OCI-LY7 (cell line): Measurements from ENCODE around the gene TLE1. TPM values are rescaled to one million over a fixed set of nuclear protein-coding genes. Genes with fewer than 3 reads are reported as not detected.

ENCODE experiments used
- BruUV-seq: library from RNA; stranded (reverse); fragments of 400-500 nt; replicated peaks from 2 replicates; lab custom pipeline; 2021; lab: Mats Ljungman, UMichigan
- CTCF ChIA-PET: fragments of 300-600 bp; sonication (Branson Sonifier 250); formaldehyde crosslinking; loops from one replicate; lab custom pipeline; 2022; ENCODE audit warnings: antibody characterized with exemption; ENCODE audit not compliant: unreplicated experiment; lab: Charles Lee
- POLR2A ChIA-PET: fragments of 300-600 bp; sonication (Branson Sonifier 250); formaldehyde crosslinking; loops from one replicate; lab custom pipeline; 2022; ENCODE audit warnings: antibody characterized with exemption; lab: Charles Lee
- DNase-seq: peaks from one replicate; pipeline ENCODE4 v3.0.0-alpha.2; 2015; ENCODE audit warnings: low spot score
- H2AFZ ChIP-seq: fragments of 200-600 bp; sonication (generic), shearing (Covaris generic); 2 replicates; pipeline ENCODE4 v1.6.1; 2014; ENCODE audit warnings: mild to moderate bottlenecking, antibody characterized with exemption, low read length, moderate library complexity
- H3K27ac ChIP-seq: fragments of 200-600 bp; sonication (generic); 2 replicates; pipeline ENCODE4 v1.5.1; 2014; ENCODE audit warnings: mixed run types, low read depth, mild to moderate bottlenecking, moderate library complexity, low read length, inconsistent platforms; ENCODE audit not compliant: poor library complexity, severe bottlenecking
- H3K36me3 ChIP-seq: fragments of 200-600 bp; sonication (generic); 2 replicates; pipeline ENCODE4 v1.6.1; 2014; ENCODE audit warnings: mild to moderate bottlenecking, antibody characterized with exemption, low read length, moderate library complexity, mixed read lengths; ENCODE audit not compliant: insufficient read depth
- H3K4me1 ChIP-seq: fragments of 200-600 bp; sonication (generic); 2 replicates; pipeline ENCODE4 v1.5.1; 2014; ENCODE audit warnings: mild to moderate bottlenecking, low read length; ENCODE audit not compliant: insufficient read depth, poor library complexity, severe bottlenecking
- H3K4me2 ChIP-seq: fragments of 200-600 bp; sonication (generic); 2 replicates; pipeline ENCODE4 v1.6.1; 2014; ENCODE audit warnings: mild to moderate bottlenecking, low read length
- H3K4me3 ChIP-seq: fragments of 200-600 bp; sonication (generic); 2 replicates; pipeline ENCODE4 v1.5.1; 2014; ENCODE audit warnings: mild to moderate bottlenecking, low read depth, low read length; ENCODE audit not compliant: poor library complexity, severe bottlenecking
- H3K79me2 ChIP-seq: fragments of 200-600 bp; sonication (generic); 2 replicates; pipeline ENCODE4 v1.6.1; 2016; ENCODE audit warnings: low read depth, mild to moderate bottlenecking, low read length, moderate library complexity, mixed read lengths; ENCODE audit not compliant: insufficient read depth
- H3K9me2 ChIP-seq: fragments of 200-600 bp; sonication (generic); 2 replicates; pipeline ENCODE4 v1.6.1; 2016; ENCODE audit warnings: mild to moderate bottlenecking, low read length, mixed read lengths; ENCODE audit not compliant: insufficient read depth
- H3K9me3 ChIP-seq: fragments of 200-600 bp; sonication (generic); 2 replicates; pipeline ENCODE4 v1.6.1; 2014; ENCODE audit warnings: mild to moderate bottlenecking, mixed run types, low read length, mixed read lengths
- H4K20me1 ChIP-seq: fragments of 200-600 bp; sonication (generic); 2 replicates; pipeline ENCODE4 v1.6.1; 2014; ENCODE audit warnings: mild to moderate bottlenecking, antibody characterized with exemption, low read length, moderate library complexity, mixed read lengths; ENCODE audit not compliant: insufficient read depth
- EZH2phosphoT487 ChIP-seq: fragments of 200-600 bp; sonication (generic); IDR thresholded peaks from 2 replicates; pipeline ENCODE4 v1.6.1; 2018; ENCODE audit warnings: low read depth, borderline replicate concordance, mild to moderate bottlenecking, mixed run types, antibody characterized with exemption, low read length, moderate library complexity, mixed read lengths
- intact Hi-C: fragments of 100-400 bp; cut with micrococcal nuclease; formaldehyde crosslinking; loops from one replicate; pipeline ENCODE4 v1.10.0; 2022; ENCODE audit not compliant: unreplicated experiment
- total RNA-seq, 2 experiments: library from RNA; depleted of rRNA in 1 of 2; stranded (reverse); fragments of >200 nt in 1 of 2; shearing (Covaris generic) in 1 of 2; gene quantifications; 2 replicates each; pipeline ENCODE4 v1.2.3, GENCODE V29; 2014 to 2022
- TF ChIP-seq, protein P1 (sequence below): fragments of 200-600 bp; sonication (generic); conservative IDR thresholded peaks from 2 replicates; pipeline ENCODE4 v1.5.1; 2014; ENCODE audit warnings: mild to moderate bottlenecking, antibody characterized with exemption, low read length, moderate library complexity, mixed read lengths

TLE1 gene
- total RNA-seq, 2 experiments from 2014 or later: 0.13 TPM; not detected in 1

DNA sequence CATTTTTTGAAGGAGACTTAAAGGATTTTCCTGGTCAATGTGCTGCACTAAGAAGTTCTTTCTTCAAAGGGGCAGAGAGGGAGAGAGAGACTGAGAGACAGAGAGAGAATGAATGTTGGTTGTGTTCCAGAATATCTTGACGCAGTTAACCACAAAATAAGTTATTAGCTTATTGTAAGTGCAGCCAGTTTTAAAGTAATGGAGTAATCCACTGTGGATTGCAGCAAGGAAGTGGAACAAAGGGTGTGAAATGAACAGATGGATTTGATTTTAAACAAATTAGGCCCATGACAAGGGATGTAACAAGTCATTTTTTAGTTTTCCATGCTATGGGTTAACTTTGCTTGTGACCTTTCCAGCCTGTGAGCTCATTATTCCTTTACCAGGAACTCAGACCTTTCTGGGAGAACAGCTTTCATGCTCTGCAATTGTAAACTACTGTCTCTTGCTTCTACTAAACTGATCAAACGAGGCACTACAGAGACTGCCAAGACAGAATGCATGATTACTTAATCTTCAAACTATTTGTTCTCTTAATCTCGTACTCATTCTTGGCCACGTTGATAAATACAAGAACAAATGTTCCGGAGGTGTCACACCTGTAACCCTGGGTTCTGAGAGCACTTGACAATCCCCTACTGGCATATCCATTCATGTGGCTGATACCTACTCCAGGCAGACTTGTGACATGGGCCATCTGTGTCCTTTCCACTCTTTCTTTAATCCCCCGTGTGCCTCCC is 131.1 kb downstream of the TLE1 start:
- no peaks in the 10 kb centered on the region for H3K9me3 ChIP-seq
- no peaks in the 10 kb centered on the region for H3K36me3 ChIP-seq
- H2AFZ ChIP-seq: no peak overlapping the region
- BruUV-seq: no TSS peak
- ChIA-PET POLR2A (no interaction called here), CTCF (no interaction called here)
- no peaks in the 10 kb centered on the region for H3K79me2 ChIP-seq
- no peaks in the 10 kb centered on the region for H3K4me1 ChIP-seq
- intact Hi-C loops: no loop called here
- H4K20me1 ChIP-seq: no peaks in the 10 kb centered on the region
- no peak for TF ChIP-seq EZH2phosphoT487
- TF ChIP-seq, protein P1, sequence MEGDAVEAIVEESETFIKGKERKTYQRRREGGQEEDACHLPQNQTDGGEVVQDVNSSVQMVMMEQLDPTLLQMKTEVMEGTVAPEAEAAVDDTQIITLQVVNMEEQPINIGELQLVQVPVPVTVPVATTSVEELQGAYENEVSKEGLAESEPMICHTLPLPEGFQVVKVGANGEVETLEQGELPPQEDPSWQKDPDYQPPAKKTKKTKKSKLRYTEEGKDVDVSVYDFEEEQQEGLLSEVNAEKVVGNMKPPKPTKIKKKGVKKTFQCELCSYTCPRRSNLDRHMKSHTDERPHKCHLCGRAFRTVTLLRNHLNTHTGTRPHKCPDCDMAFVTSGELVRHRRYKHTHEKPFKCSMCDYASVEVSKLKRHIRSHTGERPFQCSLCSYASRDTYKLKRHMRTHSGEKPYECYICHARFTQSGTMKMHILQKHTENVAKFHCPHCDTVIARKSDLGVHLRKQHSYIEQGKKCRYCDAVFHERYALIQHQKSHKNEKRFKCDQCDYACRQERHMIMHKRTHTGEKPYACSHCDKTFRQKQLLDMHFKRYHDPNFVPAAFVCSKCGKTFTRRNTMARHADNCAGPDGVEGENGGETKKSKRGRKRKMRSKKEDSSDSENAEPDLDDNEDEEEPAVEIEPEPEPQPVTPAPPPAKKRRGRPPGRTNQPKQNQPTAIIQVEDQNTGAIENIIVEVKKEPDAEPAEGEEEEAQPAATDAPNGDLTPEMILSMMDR: no peak
- no peak for DNase-seq
- no peaks in the 10 kb centered on the region for H3K9me2 ChIP-seq
- H3K4me2 ChIP-seq: no peak overlapping the region
- no peak overlapping the region for H3K4me3 ChIP-seq
- no peak overlapping the region for H3K27ac ChIP-seq

DNA sequence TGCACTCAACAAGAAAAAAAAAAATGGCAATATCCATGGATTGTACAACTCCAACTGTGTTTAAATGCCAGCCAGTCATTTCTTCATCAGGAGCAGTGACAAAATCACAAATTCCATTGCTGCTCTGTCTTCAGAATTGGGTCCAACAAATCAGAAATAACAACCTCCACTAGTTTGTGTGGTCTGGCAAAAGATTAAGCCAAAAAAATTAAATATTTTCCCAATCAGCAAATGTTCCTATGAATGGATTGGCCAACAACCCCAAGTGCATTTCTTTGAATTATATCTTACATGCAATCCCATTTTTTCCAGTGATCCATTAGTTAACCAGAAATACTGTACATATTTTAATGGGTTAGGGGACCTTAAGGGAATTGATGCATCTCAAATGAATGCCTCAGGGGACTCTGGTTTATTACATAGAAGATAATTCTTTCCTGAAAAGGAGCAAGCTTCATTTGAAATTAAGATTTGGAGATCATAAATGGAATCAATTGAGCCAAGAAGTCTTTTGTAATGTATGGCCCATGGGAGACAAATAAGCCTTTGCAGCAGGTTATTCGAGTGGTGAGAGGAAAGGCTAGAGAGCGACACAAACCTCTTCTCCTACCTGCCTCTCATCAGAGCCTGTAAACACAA is 131.8 kb downstream of the TLE1 start:
- Histone ChIP-seq H2AFZ (no peak overlapping the region), H3K4me1 (no peaks in the 10 kb centered on the region), H3K9me3 (no peaks in the 10 kb centered on the region), H3K36me3 (no peaks in the 10 kb centered on the region), H3K9me2 (no peaks in the 10 kb centered on the region), H3K4me3 (no peak overlapping the region), H4K20me1 (no peaks in the 10 kb centered on the region), H3K79me2 (no peaks in the 10 kb centered on the region), H3K4me2 (no peak overlapping the region), H3K27ac (no peak overlapping the region)
- intact Hi-C loops: no loop called here
- POLR2A ChIA-PET: no interaction called here
- CTCF ChIA-PET: no interaction called here
- TF ChIP-seq, protein P1: no peak
- TF ChIP-seq EZH2phosphoT487: no peak
- DNase-seq: no peak
- no TSS peak for BruUV-seq

DNA sequence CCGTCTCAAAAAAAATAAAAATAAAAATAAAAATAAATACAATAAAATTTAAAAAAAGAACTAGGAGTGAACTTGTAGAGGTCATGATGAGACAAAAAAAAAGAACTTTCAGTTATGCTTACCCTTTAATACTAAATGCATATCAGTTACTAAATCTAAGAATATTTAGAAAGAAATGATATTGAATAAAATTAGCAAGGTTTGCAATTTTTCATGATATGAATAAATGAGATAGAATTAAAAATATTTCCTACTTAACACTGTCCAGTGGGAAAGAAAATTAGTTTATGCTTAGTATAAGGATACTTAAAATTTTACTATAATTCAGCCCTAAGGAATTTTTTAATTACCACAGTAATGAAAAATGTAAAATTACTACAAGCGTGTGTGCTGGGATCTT is 132.4 kb downstream of the TLE1 start:
- no peaks in the 10 kb centered on the region for H3K4me1 ChIP-seq
- ChIA-PET POLR2A (no interaction called here), CTCF (no interaction called here)
- TF ChIP-seq EZH2phosphoT487: no peak
- TF ChIP-seq, protein P1: no peak
- no peak overlapping the region for H3K4me2 ChIP-seq
- H3K79me2 ChIP-seq: no peaks in the 10 kb centered on the region
- H3K36me3 ChIP-seq: no peaks in the 10 kb centered on the region
- H2AFZ ChIP-seq: no peak overlapping the region
- no peak overlapping the region for H3K27ac ChIP-seq
- no peaks in the 10 kb centered on the region for H3K9me3 ChIP-seq
- BruUV-seq: no TSS peak
- no peak overlapping the region for H3K4me3 ChIP-seq
- intact Hi-C loops: no loop called here
- no peaks in the 10 kb centered on the region for H3K9me2 ChIP-seq
- no peak for DNase-seq
- no peaks in the 10 kb centered on the region for H4K20me1 ChIP-seq
